Measurements from ENCODE around the gene CDHR1.

DNA sequence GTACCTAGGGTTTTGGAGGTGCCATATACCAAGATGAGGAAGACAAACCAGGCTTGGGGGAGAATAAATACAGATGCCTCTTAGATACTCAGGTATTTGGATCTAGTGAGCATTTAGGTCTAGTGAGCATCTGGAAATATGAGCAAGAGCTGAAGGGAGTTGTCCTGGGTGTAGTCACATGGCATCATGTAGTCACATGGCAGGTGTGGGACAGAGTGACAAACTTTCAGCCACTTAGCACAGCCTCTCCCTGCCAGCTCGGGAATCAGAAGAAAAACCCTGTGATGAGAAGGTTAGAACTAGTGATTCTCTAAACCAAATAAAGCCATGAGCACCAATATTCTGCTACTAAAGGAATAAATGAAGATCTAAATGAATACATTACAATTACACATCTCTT is 74.8 kb downstream of the CDHR1 start:
- TF ChIP-seq, protein P1, sequence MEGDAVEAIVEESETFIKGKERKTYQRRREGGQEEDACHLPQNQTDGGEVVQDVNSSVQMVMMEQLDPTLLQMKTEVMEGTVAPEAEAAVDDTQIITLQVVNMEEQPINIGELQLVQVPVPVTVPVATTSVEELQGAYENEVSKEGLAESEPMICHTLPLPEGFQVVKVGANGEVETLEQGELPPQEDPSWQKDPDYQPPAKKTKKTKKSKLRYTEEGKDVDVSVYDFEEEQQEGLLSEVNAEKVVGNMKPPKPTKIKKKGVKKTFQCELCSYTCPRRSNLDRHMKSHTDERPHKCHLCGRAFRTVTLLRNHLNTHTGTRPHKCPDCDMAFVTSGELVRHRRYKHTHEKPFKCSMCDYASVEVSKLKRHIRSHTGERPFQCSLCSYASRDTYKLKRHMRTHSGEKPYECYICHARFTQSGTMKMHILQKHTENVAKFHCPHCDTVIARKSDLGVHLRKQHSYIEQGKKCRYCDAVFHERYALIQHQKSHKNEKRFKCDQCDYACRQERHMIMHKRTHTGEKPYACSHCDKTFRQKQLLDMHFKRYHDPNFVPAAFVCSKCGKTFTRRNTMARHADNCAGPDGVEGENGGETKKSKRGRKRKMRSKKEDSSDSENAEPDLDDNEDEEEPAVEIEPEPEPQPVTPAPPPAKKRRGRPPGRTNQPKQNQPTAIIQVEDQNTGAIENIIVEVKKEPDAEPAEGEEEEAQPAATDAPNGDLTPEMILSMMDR (IDR thresholded peaks at IDR 0.05 in 8 of 11, conservative IDR thresholded peaks at IDR 0.05 in 3 of 11): no peak
- TF ChIP-seq POLR2AphosphoS5 (IDR thresholded peaks at IDR 0.05) (no peak), POLR2A (IDR thresholded peaks at IDR 0.05) (no peak)

Measured in spleen (tissue), 7 donors.